Fibroblast of upper back skin (primary cell): ENCODE data around the gene QSOX1.

Experiments used
- DNase-seq: peaks from one replicate; pipeline ENCODE4 v3.0.0-alpha.2; 2013

Gene QSOX1

GRCh38 chr1:180152588-180152987 lies 2.1 kb upstream of the QSOX1 start:
- no peak for DNase-seq

- no peak for DNase-seq
These were observed 1.6 kb upstream of the QSOX1 start for GRCh38 chr1:180153032-180153431.

GRCh38 chr1:180154003-180154324 lies 705 bp upstream of the QSOX1 start:
- DNase-seq: no peak

- DNase-seq: no peak
These were observed 563 bp downstream of the QSOX1 start for GRCh38 chr1:180155182-180155682.

GRCh38 chr1:180156201-180156600 lies 1.5 kb downstream of the QSOX1 start:
- no peak for DNase-seq

- peak; percentile 83 for DNase-seq
These were observed 2.0 kb downstream of the QSOX1 start for GRCh38 chr1:180156631-180157091.

GRCh38 chr1:180157108-180157507 lies 2.4 kb downstream of the QSOX1 start:
- DNase-seq: peak; percentile 72

- DNase-seq: no peak
These were observed 2.9 kb downstream of the QSOX1 start for GRCh38 chr1:180157576-180158057.

GRCh38 chr1:180158149-180159147 lies 3.8 kb downstream of the QSOX1 start:
- no peak for DNase-seq

- DNase-seq: no peak
These were observed 5.7 kb downstream of the QSOX1 start for GRCh38 chr1:180160357-180160756.

GRCh38 chr1:180163041-180163440 lies 8.4 kb downstream of the QSOX1 start:
- no peak for DNase-seq

- DNase-seq: no peak
These were observed 10.4 kb downstream of the QSOX1 start for GRCh38 chr1:180165096-180165495.

- DNase-seq: no peak
These were observed 11.1 kb downstream of the QSOX1 start for GRCh38 chr1:180165509-180166435.

- no peak for DNase-seq
These were observed 11.7 kb downstream of the QSOX1 start for GRCh38 chr1:180166436-180166800.

- DNase-seq: no peak
These were observed 12.5 kb downstream of the QSOX1 start for GRCh38 chr1:180167021-180167701.

- no peak for DNase-seq
These were observed 13.2 kb downstream of the QSOX1 start for GRCh38 chr1:180167721-180168467.

- peak; percentile 24 for DNase-seq
These were observed 14.3 kb downstream of the QSOX1 start for GRCh38 chr1:180168786-180169639.

GRCh38 chr1:180169640-180170195 lies 15.0 kb downstream of the QSOX1 start:
- DNase-seq: no peak

GRCh38 chr1:180170546-180171151 lies 16.0 kb downstream of the QSOX1 start:
- DNase-seq: no peak

- no peak for DNase-seq
These were observed 17.0 kb downstream of the QSOX1 start for GRCh38 chr1:180171691-180172090.
